Naive thymus-derived CD8-positive, alpha-beta T cell (primary cell): ENCODE results near the gene LRRC8E. TPM values are rescaled to one million over a fixed set of nuclear protein-coding genes. Genes with fewer than 3 reads are reported as not detected.

ENCODE experiments used
- ATAC-seq, 2 donors: fragments of 150-1000 bp; cut with Tn5 transposase in 1 of 2; sonication (Bioruptor Pico), chemical (Tn5 transposase) in 1 of 2; 1 replicate in 1 of 2; 2 replicates in 1 of 2; pipeline ENCODE4 v1.10.0; 2021; ENCODE audit warnings: mild to moderate bottlenecking in 2 of 2, moderate library complexity in 2 of 2
- POLR2A ChIA-PET: fragments of 350-600 bp; sonication (Branson Sonifier 250); formaldehyde crosslinking; loops from one replicate; lab custom pipeline; 2021; ENCODE audit warnings: antibody characterized with exemption; lab: Charles Lee
- DNase-seq, 10 donors: peaks; one replicate each; pipeline versions ENCODE4 v3.0.0 to v3.0.0-alpha.2; 2020 to 2022
- H3K27ac Mint-ChIP-seq, 10 donors: one replicate each; pipeline ENCODE4 v1.8.0; 2020 to 2022; ENCODE audit warnings: mild to moderate bottlenecking in 10 of 10, mixed read lengths in 10 of 10, moderate library complexity in 4 of 10, inconsistent platforms in 1 of 10
- H3K27me3 Mint-ChIP-seq, 5 donors: one replicate each; pipeline ENCODE4 v1.8.0; 2021 to 2022; ENCODE audit warnings: mixed read lengths in 5 of 5
- H3K36me3 Mint-ChIP-seq, 3 donors: one replicate each; pipeline ENCODE4 v1.8.0; 2020 to 2022; ENCODE audit warnings: mixed read lengths in 3 of 3, mild to moderate bottlenecking in 2 of 3, inconsistent platforms in 1 of 3
- H3K4me1 Mint-ChIP-seq, 4 donors: one replicate each; pipeline ENCODE4 v1.8.0; 2021 to 2022; ENCODE audit warnings: mixed read lengths in 4 of 4
- H3K4me3 Mint-ChIP-seq, 10 donors: one replicate each; pipeline ENCODE4 v1.8.0; 2020 to 2022; ENCODE audit warnings: mild to moderate bottlenecking in 10 of 10, mixed read lengths in 10 of 10, moderate library complexity in 6 of 10, inconsistent platforms in 1 of 10
- H3K9me3 Mint-ChIP-seq, 9 donors: one replicate each; pipeline ENCODE4 v1.8.0; 2020 to 2022; ENCODE audit warnings: mixed read lengths in 9 of 9, mild to moderate bottlenecking in 3 of 9, inconsistent platforms in 1 of 9, moderate library complexity in 1 of 9
- polyA plus RNA-seq, 3 donors: library from polyadenylated mRNA; unstranded; fragments of 300-500 nt; fragmentation: Illumina TruSeq; gene quantifications; one replicate each; pipeline ENCODE4 v1.2.3, GENCODE V29; 2021
- total RNA-seq, 8 experiments: library from RNA in 2 of 8; stranded (reverse) in 2 of 8; gene quantifications; one replicate each; pipeline ENCODE4 v1.2.3 and lab custom pipeline; 2021 to 2026

Gene LRRC8E
- total and polyA plus RNA-seq, 5 experiments from 2014 or later: not detected

GRCh38 chr19:7907544-7907943 lies 19.2 kb downstream of the LRRC8E start:
- H3K4me1 Mint-ChIP-seq: peaks cover 16 to 49% (median 40%) of the 10 kb centered on the region in 4 donors
- POLR2A ChIA-PET: interaction anchor here (0.7 to 2.5 kb wide), 4 partner anchors 9 to 75 kb away, joined by 3 to 8 read pairs (median 6); partner anchors contain the start of gene SNAPC2
- H3K36me3 Mint-ChIP-seq: peaks cover 0 to 27% (median 14%) of the 10 kb centered on the region in 3 donors
- H3K9me3 Mint-ChIP-seq: peaks cover 0 to 3% (median 0%) of the 10 kb centered on the region in 9 donors
- H3K27me3 Mint-ChIP-seq: peaks cover 0 to 6% (median 0%) of the 10 kb centered on the region in 5 donors
- DNase-seq (no peak), ATAC-seq (no peak)
- H3K4me3 Mint-ChIP-seq: peak overlapping the region in 3 of 10 donors; percentile 14 to 39 (median 27)
- peak overlapping the region in 1 of 10 donors; percentile 81 for H3K27ac Mint-ChIP-seq

- no peak for DNase-seq
- peak overlapping the region in 1 of 10 donors; percentile 14 for H3K4me3 Mint-ChIP-seq
- POLR2A ChIA-PET: interaction anchor here (1.0 to 1.6 kb wide), 2 partner anchors 9 to 12 kb away, joined by 6 to 8 read pairs; partner anchors contain the start of gene SNAPC2
- peaks cover 0 to 33% (median 17%) of the 10 kb centered on the region in 3 donors for H3K36me3 Mint-ChIP-seq
- peaks cover 0 to 3% (median 0%) of the 10 kb centered on the region in 9 donors for H3K9me3 Mint-ChIP-seq
- ATAC-seq: no peak
- peaks cover 0 to 6% (median 0%) of the 10 kb centered on the region in 5 donors for H3K27me3 Mint-ChIP-seq
- peak overlapping the region in 1 of 10 donors; percentile 81 for H3K27ac Mint-ChIP-seq
- peaks cover 14 to 42% (median 34%) of the 10 kb centered on the region in 4 donors for H3K4me1 Mint-ChIP-seq
These were observed 19.9 kb downstream of the LRRC8E start for GRCh38 chr19:7908078-7908699.

DNA sequence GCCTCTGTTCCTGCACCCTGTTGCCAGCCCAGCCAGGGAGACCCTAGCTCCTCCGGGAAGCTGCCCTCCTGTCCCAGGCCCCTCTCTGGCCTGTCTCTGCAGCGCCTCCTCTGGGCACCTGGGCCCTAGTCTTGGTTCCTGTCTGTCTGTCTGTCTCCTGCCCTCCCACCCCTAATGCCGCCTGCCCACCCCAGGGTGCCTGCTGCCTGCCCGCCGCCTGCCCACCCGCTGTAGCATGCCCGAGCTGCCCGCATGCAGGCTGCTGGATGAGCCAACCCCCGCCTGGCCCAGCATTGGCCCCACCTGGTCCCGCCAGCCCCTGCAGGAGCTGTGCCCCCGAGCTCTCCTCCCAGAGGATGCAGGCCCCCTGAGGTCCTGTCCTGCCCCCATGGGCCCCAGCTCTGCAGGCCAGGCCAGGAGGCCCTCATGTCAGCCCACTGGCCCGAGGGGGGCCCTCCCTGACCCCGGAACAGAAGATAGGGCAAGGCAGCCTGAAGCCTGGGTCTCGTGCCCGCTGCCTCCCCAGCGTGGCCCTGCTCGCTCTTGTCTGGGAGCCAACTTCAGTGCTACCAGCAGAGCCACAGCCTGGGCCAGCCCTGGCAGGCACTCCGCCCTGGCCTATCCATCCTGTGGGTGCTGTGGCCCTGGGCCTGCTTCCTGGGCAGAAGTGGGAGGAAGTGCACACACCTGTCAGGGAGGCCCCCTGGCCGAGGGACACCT lies 20.6 kb downstream of the LRRC8E start:
- Mint-ChIP-seq H3K4me1 (peaks cover 14 to 38% (median 29%) of the 10 kb centered on the region in 4 donors), H3K4me3 (no peak overlapping the region), H3K27ac (no peak overlapping the region), H3K9me3 (no peaks in the 10 kb centered on the region), H3K36me3 (peaks cover 0 to 38% (median 18%) of the 10 kb centered on the region in 3 donors), H3K27me3 (no peaks in the 10 kb centered on the region)
- ATAC-seq: no peak
- POLR2A ChIA-PET: interaction anchor here (0.6 to 1.6 kb wide), 4 partner anchors 9 to 36 kb away, joined by 3 to 8 read pairs (median 6); partner anchors contain the start of gene SNAPC2
- DNase-seq: no peak

GRCh38 chr19:7909471-7910067 lies 21.3 kb downstream of the LRRC8E start:
- no peak for DNase-seq
- POLR2A ChIA-PET: interaction anchor here (0.6 to 1.2 kb wide), 2 partner anchors 19 to 37 kb away, joined by 3 to 6 read pairs; no protein-coding TSS in a partner anchor
- H3K9me3 Mint-ChIP-seq: no peaks in the 10 kb centered on the region
- no peak for ATAC-seq
- peaks cover 0 to 3% (median 0%) of the 10 kb centered on the region in 5 donors for H3K27me3 Mint-ChIP-seq
- peaks cover 0 to 41% (median 18%) of the 10 kb centered on the region in 3 donors for H3K36me3 Mint-ChIP-seq
- peaks cover 12 to 34% (median 25%) of the 10 kb centered on the region in 4 donors for H3K4me1 Mint-ChIP-seq
- peak overlapping the region in 1 of 10 donors; percentile 18 for H3K27ac Mint-ChIP-seq
- no peak overlapping the region for H3K4me3 Mint-ChIP-seq

DNA sequence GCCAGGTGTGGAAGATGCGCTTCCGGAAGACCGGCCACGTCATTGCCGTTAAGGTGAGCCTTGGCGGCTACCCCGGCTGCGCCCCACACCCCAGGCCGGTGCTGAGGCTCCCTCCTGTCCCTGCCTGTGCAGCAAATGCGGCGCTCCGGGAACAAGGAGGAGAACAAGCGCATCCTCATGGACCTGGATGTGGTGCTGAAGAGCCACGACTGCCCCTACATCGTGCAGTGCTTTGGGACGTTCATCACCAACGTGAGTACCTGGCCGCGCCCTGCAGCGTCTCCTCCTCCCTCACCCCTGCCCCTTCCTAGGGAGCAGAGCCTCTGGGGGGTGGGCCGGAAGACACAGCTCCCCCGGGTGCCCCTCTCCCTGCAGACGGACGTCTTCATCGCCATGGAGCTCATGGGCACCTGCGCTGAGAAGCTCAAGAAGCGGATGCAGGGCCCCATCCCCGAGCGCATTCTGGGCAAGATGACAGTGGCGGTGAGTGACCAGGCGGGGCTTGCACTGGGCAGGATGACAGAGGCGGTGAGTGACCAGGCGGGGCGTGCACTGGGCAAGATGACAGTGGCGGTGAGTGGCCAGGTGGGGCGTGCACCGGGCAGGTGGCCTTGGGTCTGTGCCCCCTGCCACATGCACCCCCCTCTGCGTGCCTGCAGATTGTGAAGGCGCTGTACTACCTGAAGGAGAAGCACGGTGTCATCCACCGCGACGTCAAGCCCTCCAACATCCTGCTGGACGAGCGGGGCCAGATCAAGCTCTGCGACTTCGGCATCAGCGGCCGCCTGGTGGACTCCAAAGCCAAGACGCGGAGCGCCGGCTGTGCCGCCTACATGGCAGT lies 22.2 kb downstream of the LRRC8E start:
- ATAC-seq (no peak), DNase-seq (no peak)
- H3K36me3 Mint-ChIP-seq: peaks cover 0 to 41% (median 14%) of the 10 kb centered on the region in 3 donors
- H3K4me1 Mint-ChIP-seq: peaks cover 5 to 30% (median 19%) of the 10 kb centered on the region in 4 donors
- no peak overlapping the region for H3K27ac Mint-ChIP-seq
- H3K4me3 Mint-ChIP-seq: no peak overlapping the region
- peaks cover 2 to 11% (median 3%) of the 10 kb centered on the region in 5 donors for H3K27me3 Mint-ChIP-seq
- POLR2A ChIA-PET: no interaction called here
- no peaks in the 10 kb centered on the region for H3K9me3 Mint-ChIP-seq

DNA sequence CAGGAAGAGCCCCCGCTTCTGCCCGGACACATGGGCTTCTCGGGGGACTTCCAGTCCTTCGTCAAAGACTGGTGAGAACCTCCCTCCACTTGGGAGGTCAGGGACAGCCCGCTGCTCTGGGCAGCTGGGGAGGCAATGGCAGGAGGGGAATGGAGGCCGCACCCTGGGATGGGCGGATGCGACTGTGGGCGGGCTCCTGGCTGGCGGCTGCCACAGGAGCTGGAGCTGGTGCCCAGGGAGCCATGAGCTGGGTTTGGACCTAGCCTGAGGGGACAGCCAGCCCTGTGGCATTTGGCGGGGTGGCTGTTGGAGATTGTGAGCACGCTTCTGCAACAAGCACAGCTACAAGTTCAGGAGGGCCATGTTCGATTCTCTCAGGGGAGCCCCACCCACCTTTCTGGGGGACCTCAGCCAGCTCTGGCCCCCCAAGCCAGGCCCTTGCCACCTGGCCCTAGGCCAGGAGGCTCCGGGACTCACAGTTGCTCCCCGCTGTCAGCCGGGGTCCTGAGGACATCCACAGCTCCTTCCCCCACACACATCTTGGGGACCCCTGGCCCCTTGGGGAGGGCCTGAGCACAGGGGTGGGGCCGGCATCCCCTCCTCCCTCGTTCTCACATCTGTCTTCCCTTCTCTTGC lies 23.3 kb downstream of the LRRC8E start:
- H3K4me3 Mint-ChIP-seq: no peak overlapping the region
- POLR2A ChIA-PET: interaction anchor here (1.0 kb wide), 1 partner anchor 8 kb away, joined by 4 read pairs; the partner anchor contains the start of gene MAP2K7
- peaks cover 0 to 34% (median 12%) of the 10 kb centered on the region in 3 donors for H3K36me3 Mint-ChIP-seq

DNA sequence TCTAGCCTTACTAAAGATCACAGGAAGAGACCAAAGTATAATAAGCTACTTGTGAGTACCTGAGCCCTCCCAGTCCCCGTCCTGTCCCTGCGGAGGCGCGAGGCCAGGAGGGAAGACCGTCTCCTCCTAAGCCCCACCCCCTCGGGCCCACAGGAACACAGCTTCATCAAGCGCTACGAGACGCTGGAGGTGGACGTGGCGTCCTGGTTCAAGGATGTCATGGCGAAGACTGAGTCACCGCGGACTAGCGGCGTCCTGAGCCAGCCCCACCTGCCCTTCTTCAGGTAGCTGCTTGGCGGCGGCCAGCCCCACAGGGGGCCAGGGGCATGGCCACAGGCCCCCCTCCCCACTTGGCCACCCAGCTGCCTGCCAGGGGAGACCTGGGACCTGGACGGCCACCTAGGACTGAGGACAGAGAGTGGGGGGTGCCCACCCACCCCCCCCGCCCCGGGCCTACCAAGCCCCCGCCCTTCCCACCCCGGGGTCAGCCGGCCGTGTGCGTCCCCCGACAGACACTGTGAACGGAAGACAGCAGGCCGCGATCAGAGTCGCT lies 23.9 kb downstream of the LRRC8E start:
- no peak overlapping the region for H3K4me3 Mint-ChIP-seq
- POLR2A ChIA-PET: interaction anchor here (1.0 kb wide), 1 partner anchor 8 kb away, joined by 4 read pairs; the partner anchor contains the start of gene MAP2K7

More for the DNA sequence above, 23.3 kb downstream of the LRRC8E start:
- peaks cover 3 to 28% (median 17%) of the 10 kb centered on the region in 4 donors for H3K4me1 Mint-ChIP-seq
- peaks cover 3 to 17% (median 7%) of the 10 kb centered on the region in 5 donors for H3K27me3 Mint-ChIP-seq
- H3K9me3 Mint-ChIP-seq: no peaks in the 10 kb centered on the region
- ATAC-seq (no peak), DNase-seq (no peak)
- H3K27ac Mint-ChIP-seq: no peak overlapping the region

DNA sequence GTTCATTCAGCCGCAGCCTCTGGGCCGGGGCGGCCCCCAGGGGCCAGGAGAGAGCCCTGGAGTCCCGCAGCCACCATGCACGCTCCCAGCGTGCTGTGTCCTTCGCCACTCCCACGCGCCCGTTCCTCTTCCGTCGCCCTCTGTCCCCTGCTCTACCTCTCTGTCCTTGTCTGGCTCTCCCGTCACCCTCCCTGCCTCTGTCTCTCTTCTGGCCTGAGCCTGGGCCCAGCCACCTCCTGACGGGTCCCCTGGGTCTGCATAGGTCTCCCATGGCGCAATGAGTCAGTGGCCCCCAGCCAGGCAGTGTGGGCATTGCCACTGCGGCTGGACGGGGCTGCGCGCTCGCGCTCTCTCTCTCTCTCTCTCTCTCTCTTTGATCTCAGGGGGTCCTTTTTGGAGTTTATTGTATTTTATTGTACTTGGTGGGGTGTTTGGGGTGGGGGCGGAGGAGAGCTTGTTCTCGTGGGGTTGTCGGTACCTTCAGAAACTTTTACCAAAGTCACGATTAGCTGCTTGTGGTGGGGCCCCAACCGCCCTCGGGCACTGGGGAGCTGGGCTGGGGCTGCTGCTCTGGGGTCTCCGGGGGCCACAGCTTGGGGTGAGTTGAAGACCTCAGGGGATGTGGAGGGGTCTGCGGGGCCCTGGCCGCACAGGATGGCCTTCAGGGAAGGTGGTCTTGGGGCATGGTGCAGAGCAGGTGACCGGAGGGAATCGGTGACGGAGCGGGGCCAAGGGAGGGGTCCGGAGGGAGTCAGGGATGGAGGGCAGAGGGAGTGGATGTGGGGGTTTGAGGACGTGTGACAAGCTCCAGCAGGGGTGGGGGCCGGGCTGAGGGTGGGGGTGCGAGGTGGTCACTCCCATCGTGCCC lies 24.6 kb downstream of the LRRC8E start:
- H3K27me3 Mint-ChIP-seq: peaks cover 5 to 25% (median 9%) of the 10 kb centered on the region in 5 donors
- H3K36me3 Mint-ChIP-seq: peaks cover 0 to 30% (median 12%) of the 10 kb centered on the region in 3 donors
- peaks cover 5 to 24% (median 12%) of the 10 kb centered on the region in 4 donors for H3K4me1 Mint-ChIP-seq
- DNase-seq (peak in 1 of 10 donors; percentile 7), ATAC-seq (no peak)
- H3K9me3 Mint-ChIP-seq: no peaks in the 10 kb centered on the region
- H3K27ac Mint-ChIP-seq: no peak overlapping the region
- H3K4me3 Mint-ChIP-seq: no peak overlapping the region
- POLR2A ChIA-PET: interaction anchor here (0.6 to 0.9 kb wide), 2 partner anchors 9 to 136 kb away, joined by 3 read pairs; partner anchors contain the start of gene MAP2K7

More for the DNA sequence above, 23.9 kb downstream of the LRRC8E start:
- Mint-ChIP-seq H3K9me3 (no peaks in the 10 kb centered on the region), H3K27me3 (peaks cover 5 to 21% (median 9%) of the 10 kb centered on the region in 5 donors), H3K4me1 (peaks cover 5 to 28% (median 13%) of the 10 kb centered on the region in 4 donors), H3K36me3 (peaks cover 0 to 34% (median 12%) of the 10 kb centered on the region in 3 donors), H3K27ac (no peak overlapping the region)
- ATAC-seq: no peak
- no peak for DNase-seq

DNA sequence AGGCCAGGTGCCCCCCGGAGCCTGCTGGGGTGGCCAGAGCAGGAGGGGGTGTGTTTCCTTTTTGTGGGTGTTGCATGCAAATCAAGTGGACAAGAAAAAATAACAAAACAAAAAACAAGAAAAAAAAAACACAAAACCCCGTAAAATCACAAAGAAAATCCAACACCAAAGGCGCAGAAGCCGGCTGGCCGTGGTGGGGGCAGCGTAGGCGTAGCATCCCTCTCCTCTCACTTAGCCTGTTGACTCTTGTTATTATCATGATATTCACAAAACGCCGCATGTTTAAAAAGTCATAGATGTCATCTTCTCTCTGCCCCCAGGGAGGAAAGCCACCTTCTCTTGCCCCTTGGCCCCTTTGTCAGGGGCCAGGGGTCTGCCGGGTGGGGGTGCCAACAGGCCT lies 25.3 kb downstream of the LRRC8E start:
- H3K36me3 Mint-ChIP-seq: peaks cover 0 to 30% (median 12%) of the 10 kb centered on the region in 3 donors
- no peak overlapping the region for H3K27ac Mint-ChIP-seq
- H3K4me1 Mint-ChIP-seq: peaks cover 7 to 19% (median 17%) of the 10 kb centered on the region in 4 donors
- peaks cover 9 to 32% (median 12%) of the 10 kb centered on the region in 5 donors for H3K27me3 Mint-ChIP-seq
- POLR2A ChIA-PET: interaction anchor here (0.9 kb wide), 1 partner anchor 10 kb away, joined by 3 read pairs; the partner anchor contains the start of gene MAP2K7
- no peak overlapping the region for H3K4me3 Mint-ChIP-seq
- no peaks in the 10 kb centered on the region for H3K9me3 Mint-ChIP-seq
- no peak for DNase-seq
- no peak for ATAC-seq

DNA sequence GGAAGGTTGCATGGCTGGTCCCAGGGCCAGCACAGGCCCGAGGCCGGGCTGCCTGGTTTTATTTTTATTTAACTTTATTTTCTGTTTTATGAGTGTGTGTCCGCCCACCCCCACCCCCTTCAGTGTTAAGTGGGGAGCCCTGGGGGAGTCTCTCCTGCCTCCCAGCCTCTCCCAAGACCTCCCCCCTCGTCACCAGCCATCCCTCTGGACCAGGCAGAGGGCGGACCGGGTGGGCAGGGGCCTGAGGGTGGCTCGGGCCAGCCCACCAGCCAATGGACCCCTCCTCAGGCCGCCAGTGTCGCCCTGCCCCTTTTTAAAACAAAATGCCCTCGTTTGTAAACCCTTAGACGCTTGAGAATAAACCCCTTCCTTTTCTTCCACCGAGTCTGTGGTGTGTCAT lies 25.8 kb downstream of the LRRC8E start:
- peaks cover 7 to 19% (median 17%) of the 10 kb centered on the region in 4 donors for H3K4me1 Mint-ChIP-seq
- POLR2A ChIA-PET: no interaction called here
- H3K27me3 Mint-ChIP-seq: peaks cover 9 to 32% (median 12%) of the 10 kb centered on the region in 5 donors

More for the DNA sequence above, 25.8 kb downstream of the LRRC8E start:
- Mint-ChIP-seq H3K27ac (no peak overlapping the region), H3K9me3 (no peaks in the 10 kb centered on the region), H3K36me3 (peaks cover 0 to 30% (median 12%) of the 10 kb centered on the region in 3 donors), H3K4me3 (peak overlapping the region in 1 of 10 donors; percentile 67)
- ATAC-seq (no peak), DNase-seq (no peak)
